HEK293 (cell line): ENCODE measurements around the gene SIRT7.

ENCODE experiments used
- CTCF ChIA-PET: fragments of 350-600 bp; formaldehyde crosslinking; extraction: SDS; loops from one replicate; lab custom pipeline; 2021; ENCODE audit warnings: antibody characterized with exemption; lab: Yijun Ruan, JAX
- POLR2A ChIA-PET: fragments of 300-600 bp; formaldehyde crosslinking; extraction: SDS; loops from one replicate; lab custom pipeline; 2020; ENCODE audit warnings: antibody characterized with exemption, inconsistent platforms; lab: Yijun Ruan, JAX
- H3K27ac ChIP-seq: fragments of 200-500 bp; sonication (Bioruptor generic); 2 replicates; pipeline ENCODE4 v1.5.1; 2014; ENCODE audit warnings: low read depth, low read length, control low read depth, inconsistent platforms; ENCODE audit errors: extremely low read depth
- H3K36me3 ChIP-seq, 2 experiments: fragments of 200-500 bp in 1 of 2; sonication (Bioruptor generic) in 1 of 2; 1 replicate in 1 of 2; 2 replicates in 1 of 2; pipeline ENCODE4 v1.5.1; 2014 to 2017; ENCODE audit warnings: inconsistent platforms in 2 of 2, low read length in 2 of 2; ENCODE audit not compliant: control insufficient read depth in 2 of 2, insufficient read depth in 1 of 2
- H3K4me1 ChIP-seq: fragments of 200-500 bp; sonication (Bioruptor generic); 2 replicates; pipeline ENCODE4 v1.5.1; 2014; ENCODE audit warnings: mild to moderate bottlenecking, low read length, inconsistent platforms; ENCODE audit not compliant: control insufficient read depth, insufficient read depth
- H3K4me3 ChIP-seq: 2 replicates; pipeline ENCODE4 v1.5.1; 2011; ENCODE audit warnings: low read depth, mild to moderate bottlenecking, control low read depth, low read length, moderate library complexity
- H3K9me3 ChIP-seq: fragments of 200-500 bp; sonication (Bioruptor generic); 2 replicates; pipeline ENCODE4 v1.5.1; 2014; ENCODE audit warnings: low read depth, low read length, inconsistent platforms; ENCODE audit not compliant: control insufficient read depth, insufficient read depth
- CTCF ChIP-seq: fragments of 450-650 bp; formaldehyde crosslinking; IDR thresholded peaks from 2 replicates; pipeline ENCODE4 v1.5.1; 2016; ENCODE audit warnings: missing biosample characterization, missing genetic modification characterization
- EGR2 ChIP-seq: fragments of 450-650 bp; formaldehyde crosslinking; IDR thresholded peaks from 2 replicates; pipeline ENCODE4 v1.5.1; 2016; ENCODE audit warnings: low read depth, missing biosample characterization, missing genetic modification characterization
- GLI4 ChIP-seq: fragments of 450-650 bp; formaldehyde crosslinking; IDR thresholded peaks from 2 replicates; pipeline ENCODE4 v1.5.1; 2016; ENCODE audit warnings: missing biosample characterization, missing genetic modification characterization
- GLIS1 ChIP-seq: fragments of 450-650 bp; formaldehyde crosslinking; IDR thresholded peaks from 2 replicates; pipeline ENCODE4 v1.5.1; 2016; ENCODE audit warnings: missing biosample characterization, missing genetic modification characterization
- GLIS2 ChIP-seq: fragments of 450-650 bp; formaldehyde crosslinking; IDR thresholded peaks from 2 replicates; pipeline ENCODE4 v1.5.1; 2016; ENCODE audit warnings: missing biosample characterization, missing genetic modification characterization
- HOXD13 ChIP-seq: sonication (generic); formaldehyde crosslinking; IDR thresholded peaks from 2 replicates; pipeline ENCODE4 v1.8.0; 2022; ENCODE audit warnings: missing genetic modification reagents, borderline replicate concordance
- KLF10 ChIP-seq: fragments of 450-650 bp; IDR thresholded peaks from 2 replicates; pipeline ENCODE4 v1.5.1; 2018; ENCODE audit warnings: missing biosample characterization, mild to moderate bottlenecking, missing genetic modification characterization
- PBX3 ChIP-seq: sonication (generic); formaldehyde crosslinking; IDR thresholded peaks from 2 replicates; pipeline ENCODE4 v1.8.1; 2022; ENCODE audit warnings: mild to moderate bottlenecking, moderate library complexity, missing genetic modification reagents
- SP2 ChIP-seq: fragments of 450-650 bp; formaldehyde crosslinking; IDR thresholded peaks from 2 replicates; pipeline ENCODE4 v1.5.1; 2016; ENCODE audit warnings: missing biosample characterization, missing genetic modification characterization
- SP7 ChIP-seq: fragments of 450-650 bp; formaldehyde crosslinking; IDR thresholded peaks from 2 replicates; pipeline ENCODE4 v1.5.1; 2016; ENCODE audit warnings: missing biosample characterization, missing genetic modification characterization
- ZEB2 ChIP-seq: fragments of 450-650 bp; formaldehyde crosslinking; IDR thresholded peaks from 2 replicates; pipeline ENCODE4 v1.5.1; 2016; ENCODE audit warnings: missing biosample characterization, missing genetic modification characterization
- ZFHX2 ChIP-seq: fragments of 450-650 bp; formaldehyde crosslinking; conservative IDR thresholded peaks from 2 replicates; pipeline ENCODE4 v1.5.1; 2016; ENCODE audit warnings: missing biosample characterization, missing genetic modification characterization
- ZFP3 ChIP-seq: fragments of 450-650 bp; formaldehyde crosslinking; IDR thresholded peaks from 2 replicates; pipeline ENCODE4 v1.5.1; 2016; ENCODE audit warnings: low read depth, missing biosample characterization, missing genetic modification characterization
- ZFP37 ChIP-seq: fragments of 450-650 bp; formaldehyde crosslinking; IDR thresholded peaks from 2 replicates; pipeline ENCODE4 v1.5.1; 2016; ENCODE audit warnings: missing biosample characterization, missing genetic modification characterization
- ZIC2 ChIP-seq: fragments of 450-650 bp; formaldehyde crosslinking; IDR thresholded peaks from 2 replicates; pipeline ENCODE4 v1.5.1; 2016; ENCODE audit warnings: missing biosample characterization, missing genetic modification characterization
- ZNF157 ChIP-seq: fragments of 450-650 bp; formaldehyde crosslinking; IDR thresholded peaks from 2 replicates; pipeline ENCODE4 v1.5.1; 2016; ENCODE audit warnings: missing biosample characterization, missing genetic modification characterization
- ZNF214 ChIP-seq: fragments of 450-650 bp; formaldehyde crosslinking; IDR thresholded peaks from 2 replicates; pipeline ENCODE4 v1.5.1; 2017; ENCODE audit warnings: missing biosample characterization, mild to moderate bottlenecking, missing genetic modification characterization, borderline replicate concordance
- ZNF223 ChIP-seq: fragments of 450-650 bp; formaldehyde crosslinking; IDR thresholded peaks from 2 replicates; pipeline ENCODE4 v1.5.1; 2016; ENCODE audit warnings: missing biosample characterization, missing genetic modification characterization
- ZNF239 ChIP-seq: fragments of 450-650 bp; formaldehyde crosslinking; IDR thresholded peaks from 2 replicates; pipeline ENCODE4 v1.5.1; 2016; ENCODE audit warnings: missing biosample characterization, missing genetic modification characterization
- ZNF266 ChIP-seq: fragments of 450-650 bp; formaldehyde crosslinking; IDR thresholded peaks from 2 replicates; pipeline ENCODE4 v1.5.1; 2016; ENCODE audit warnings: missing biosample characterization, missing genetic modification characterization, low read depth
- ZNF335 ChIP-seq: fragments of 450-650 bp; formaldehyde crosslinking; conservative IDR thresholded peaks from 2 replicates; pipeline ENCODE4 v1.5.1; 2016; ENCODE audit warnings: missing biosample characterization, missing genetic modification characterization
- ZNF37A ChIP-seq: fragments of 450-650 bp; IDR thresholded peaks from 2 replicates; pipeline ENCODE4 v1.5.1; 2018; ENCODE audit warnings: missing biosample characterization, missing genetic modification characterization
- ZNF548 ChIP-seq: fragments of 450-650 bp; formaldehyde crosslinking; IDR thresholded peaks from 2 replicates; pipeline ENCODE4 v1.5.1; 2016; ENCODE audit warnings: missing biosample characterization, missing genetic modification characterization
- ZNF561 ChIP-seq: fragments of 450-650 bp; IDR thresholded peaks from 2 replicates; pipeline ENCODE4 v1.5.1; 2018; ENCODE audit warnings: missing biosample characterization, missing genetic modification characterization, borderline replicate concordance
- ZNF660 ChIP-seq: fragments of 450-650 bp; IDR thresholded peaks from 2 replicates; pipeline ENCODE4 v1.5.1; 2018; ENCODE audit warnings: missing biosample characterization, mild to moderate bottlenecking, missing genetic modification characterization
- ZNF677 ChIP-seq: fragments of 450-650 bp; IDR thresholded peaks from 2 replicates; pipeline ENCODE4 v1.5.0; 2018; ENCODE audit warnings: missing biosample characterization, mild to moderate bottlenecking, missing genetic modification characterization, moderate library complexity
- TF ChIP-seq, protein P1 (sequence below): fragments of 450-650 bp; formaldehyde crosslinking; IDR thresholded peaks from 2 replicates; pipeline ENCODE4 v1.5.1; 2016; ENCODE audit warnings: missing biosample characterization, missing genetic modification characterization

SIRT7 gene

DNA sequence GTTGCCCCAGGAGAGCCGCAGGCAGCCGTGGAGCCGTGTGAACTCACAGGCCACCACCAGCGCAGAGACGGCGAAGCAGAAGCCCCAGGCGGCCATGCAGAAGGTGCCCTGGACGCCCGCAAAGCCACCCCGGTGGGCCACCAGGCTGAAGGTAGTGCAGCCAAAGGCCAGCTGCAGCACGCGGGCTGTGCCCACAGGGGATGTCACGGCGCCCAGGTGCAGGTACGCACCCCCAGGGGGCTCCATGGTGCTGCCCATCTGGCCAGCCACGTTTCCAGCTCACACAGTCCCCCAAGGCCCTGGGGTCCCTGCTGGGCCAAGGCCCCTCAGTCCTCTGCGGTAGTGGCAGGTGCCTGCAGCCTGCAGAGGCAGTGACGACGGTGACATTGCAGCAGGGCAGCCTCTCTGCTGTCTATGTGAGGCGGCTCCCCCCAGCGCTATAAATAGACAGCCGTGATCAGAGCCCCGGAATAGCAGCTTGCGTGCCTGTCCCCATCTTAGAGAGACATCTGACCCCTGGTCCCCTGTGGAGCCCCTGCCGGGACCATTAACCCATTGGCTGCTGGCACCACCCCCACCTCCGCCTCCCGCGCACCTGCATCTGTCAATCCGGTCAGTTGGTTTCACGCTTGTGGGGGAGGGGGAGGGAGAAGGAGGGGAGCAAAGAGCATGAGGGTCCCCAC is 23.6 kb upstream of the SIRT7 start:
- POLR2A ChIA-PET: no interaction called here
- H3K4me3 ChIP-seq: no peak overlapping the region
- H3K36me3 ChIP-seq: no peaks in the 10 kb centered on the region
- CTCF ChIA-PET: interaction anchor here (0.6 to 2.0 kb wide), 2 partner anchors 18 to 164 kb away, joined by 3 to 7 read pairs; no protein-coding TSS in a partner anchor
- H3K9me3 ChIP-seq: no peaks in the 10 kb centered on the region
- TF ChIP-seq CTCF: 0 out of 2 replicates have a peak, but pooled peaks have one; percentile 12
- no peak for TF ChIP-seq HOXD13 (CRISPR knock-in tag)
- 0 out of 2 replicates have a peak, but pooled peaks have one; percentile 26 for TF ChIP-seq ZNF561 (tag by site-specific recombination)
- TF ChIP-seq PBX3: no peak
- peak; percentile 25; the same call in 1 of the 2 replicates for TF ChIP-seq ZNF660 (tag by site-specific recombination)
- no peak for TF ChIP-seq ZNF548
- TF ChIP-seq ZNF677: no peak
- 0 out of 2 replicates have a peak, but pooled peaks have one; percentile 25 for TF ChIP-seq ZNF223 (tag by site-specific recombination)
- TF ChIP-seq ZIC2 (tag by site-specific recombination): peak; percentile 77; the same call in 1 of the 2 replicates
- 0 out of 2 replicates have a peak, but pooled peaks have one; percentile 15 for TF ChIP-seq ZEB2 (tag by site-specific recombination)
- TF ChIP-seq ZFHX2 (tag by site-specific recombination): peak; percentile 74
- 0 out of 2 replicates have a peak, but pooled peaks have one; percentile 17 for TF ChIP-seq EGR2
- TF ChIP-seq ZNF37A: no peak
- TF ChIP-seq GLIS2 (tag by site-specific recombination): peak; percentile 40; the same call in 1 of the 2 replicates
- no peak for TF ChIP-seq ZNF214 (tag by site-specific recombination)
- TF ChIP-seq SP7 (tag by site-specific recombination): 0 out of 2 replicates have a peak, but pooled peaks have one; percentile 39
- TF ChIP-seq ZNF335 (tag by site-specific recombination): peak; percentile 74
- peaks cover 2% of the 10 kb centered on the region; the same call in 1 of the 2 replicates for H3K4me1 ChIP-seq
- H3K27ac ChIP-seq: no peak overlapping the region

GRCh38 chr17:81940538-81941483 is 22.8 kb upstream of the SIRT7 start:
- Histone ChIP-seq H3K27ac (no peak overlapping the region), H3K4me3 (no peak overlapping the region), H3K36me3 (no peaks in the 10 kb centered on the region), H3K4me1 (peaks cover 2% of the 10 kb centered on the region; the same call in 1 of the 2 replicates), H3K9me3 (no peaks in the 10 kb centered on the region)
- CTCF ChIA-PET: interaction anchor here (1.0 kb wide), 1 partner anchor 19 kb away, joined by 4 read pairs; no protein-coding TSS in a partner anchor
- POLR2A ChIA-PET: interaction anchor here (0.5 to 1.0 kb wide), 2 partner anchors 13 to 15 kb away, joined by 3 read pairs; partner anchors contain the start of gene MAFG
- no peak for TF ChIP-seq GLIS1 (tag by site-specific recombination)
- no peak for TF ChIP-seq ZNF157 (tag by site-specific recombination)
- TF ChIP-seq ZNF266 (tag by site-specific recombination): no peak
- TF ChIP-seq ZFP37 (tag by site-specific recombination): no peak
- no peak for TF ChIP-seq GLI4 (tag by site-specific recombination)
- no peak for TF ChIP-seq KLF10 (tag by site-specific recombination)
- TF ChIP-seq SP2 (tag by site-specific recombination): no peak
- TF ChIP-seq ZFP3 (tag by site-specific recombination): no peak
- no peak for TF ChIP-seq ZFHX2 (tag by site-specific recombination)
- TF ChIP-seq, protein P1, sequence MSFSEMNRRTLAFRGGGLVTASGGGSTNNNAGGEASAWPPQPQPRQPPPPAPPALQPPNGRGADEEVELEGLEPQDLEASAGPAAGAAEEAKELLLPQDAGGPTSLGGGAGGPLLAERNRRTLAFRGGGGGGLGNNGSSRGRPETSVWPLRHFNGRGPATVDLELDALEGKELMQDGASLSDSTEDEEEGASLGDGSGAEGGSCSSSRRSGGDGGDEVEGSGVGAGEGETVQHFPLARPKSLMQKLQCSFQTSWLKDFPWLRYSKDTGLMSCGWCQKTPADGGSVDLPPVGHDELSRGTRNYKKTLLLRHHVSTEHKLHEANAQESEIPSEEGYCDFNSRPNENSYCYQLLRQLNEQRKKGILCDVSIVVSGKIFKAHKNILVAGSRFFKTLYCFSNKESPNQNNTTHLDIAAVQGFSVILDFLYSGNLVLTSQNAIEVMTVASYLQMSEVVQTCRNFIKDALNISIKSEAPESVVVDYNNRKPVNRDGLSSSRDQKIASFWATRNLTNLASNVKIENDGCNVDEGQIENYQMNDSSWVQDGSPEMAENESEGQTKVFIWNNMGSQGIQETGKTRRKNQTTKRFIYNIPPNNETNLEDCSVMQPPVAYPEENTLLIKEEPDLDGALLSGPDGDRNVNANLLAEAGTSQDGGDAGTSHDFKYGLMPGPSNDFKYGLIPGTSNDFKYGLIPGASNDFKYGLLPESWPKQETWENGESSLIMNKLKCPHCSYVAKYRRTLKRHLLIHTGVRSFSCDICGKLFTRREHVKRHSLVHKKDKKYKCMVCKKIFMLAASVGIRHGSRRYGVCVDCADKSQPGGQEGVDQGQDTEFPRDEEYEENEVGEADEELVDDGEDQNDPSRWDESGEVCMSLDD: no peak
- TF ChIP-seq ZNF239 (tag by site-specific recombination): no peak
